NCI-H524 treated with DMSO at 0.1 percent for 48 hours (cell line): Measurements from ENCODE around the gene CEP95.
A peak's percentile ranks its signal among the peaks of the same experiment; 100 is the strongest.

Experiments used
- DNase-seq: peaks from one replicate; lab custom pipeline; 2025; lab: John Stamatoyannopoulos, UW

CEP95 gene

DNA sequence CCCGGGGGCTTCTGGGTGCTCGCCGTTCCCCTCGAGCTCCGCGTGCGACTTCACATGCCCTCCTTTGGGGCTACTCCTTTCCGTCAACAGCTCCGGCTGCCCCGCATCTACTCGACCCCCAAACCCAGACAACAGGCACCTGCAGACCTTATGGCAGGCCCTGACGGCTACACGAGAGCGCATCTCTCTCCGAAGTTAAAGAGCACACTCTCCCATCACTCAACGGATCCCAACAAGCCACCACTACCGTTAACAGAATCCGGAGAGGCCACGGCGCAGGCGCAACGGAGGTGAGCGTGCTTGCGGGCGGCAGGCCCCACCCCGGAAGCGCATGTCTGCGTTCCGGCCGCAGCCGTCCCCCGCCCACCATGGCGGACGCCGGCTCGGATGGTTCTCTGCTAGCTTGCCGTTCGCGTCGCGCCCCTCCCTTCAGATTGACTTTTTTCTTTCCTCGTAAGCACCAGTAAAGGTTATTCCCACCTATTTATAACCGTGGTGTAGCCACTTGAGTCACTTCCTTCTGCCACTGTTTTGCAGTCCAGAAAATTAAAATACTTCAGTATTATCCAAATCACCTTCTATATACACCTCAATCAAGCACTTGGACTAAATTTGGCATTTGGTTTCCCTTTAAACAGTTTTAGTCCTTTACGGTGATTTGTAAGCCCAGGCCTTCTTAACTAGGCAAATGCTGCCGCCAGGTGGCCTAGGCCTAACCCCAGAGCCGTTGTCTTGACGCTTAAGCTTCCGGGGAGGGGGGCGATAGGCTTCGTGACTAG, 9.8 kb upstream of the CEP95 start, which contains the start of gene POLG2:
TSS of gene POLG2 (minus strand) at position 269 of the 779 bp plus-strand sequence. CDS start at position 183, 86 bp downstream.
- peak; percentile 83 for DNase-seq

DNA sequence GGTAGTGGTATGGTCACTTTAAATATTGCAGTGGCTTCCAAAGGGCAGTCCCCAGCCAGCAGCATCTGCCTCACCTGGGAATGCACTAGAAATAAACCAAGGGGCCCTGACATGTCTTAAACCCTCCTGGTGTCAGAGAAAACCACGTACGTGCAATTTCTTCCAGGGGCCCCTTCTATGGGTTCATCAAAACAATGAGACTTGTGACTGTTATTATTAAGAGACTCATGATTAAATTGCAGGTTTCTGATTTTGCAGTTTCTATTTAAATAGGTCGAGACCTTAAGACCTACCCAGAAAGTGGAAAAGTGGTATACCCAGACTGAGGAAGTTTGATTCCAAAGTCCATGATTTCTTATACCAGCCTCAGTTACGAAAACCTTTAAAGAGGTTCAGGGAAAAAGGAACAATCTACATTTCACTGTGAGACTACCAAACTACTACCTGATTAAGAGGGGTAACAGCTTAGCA, 9.2 kb upstream of the CEP95 start:
- no peak for DNase-seq

DNA sequence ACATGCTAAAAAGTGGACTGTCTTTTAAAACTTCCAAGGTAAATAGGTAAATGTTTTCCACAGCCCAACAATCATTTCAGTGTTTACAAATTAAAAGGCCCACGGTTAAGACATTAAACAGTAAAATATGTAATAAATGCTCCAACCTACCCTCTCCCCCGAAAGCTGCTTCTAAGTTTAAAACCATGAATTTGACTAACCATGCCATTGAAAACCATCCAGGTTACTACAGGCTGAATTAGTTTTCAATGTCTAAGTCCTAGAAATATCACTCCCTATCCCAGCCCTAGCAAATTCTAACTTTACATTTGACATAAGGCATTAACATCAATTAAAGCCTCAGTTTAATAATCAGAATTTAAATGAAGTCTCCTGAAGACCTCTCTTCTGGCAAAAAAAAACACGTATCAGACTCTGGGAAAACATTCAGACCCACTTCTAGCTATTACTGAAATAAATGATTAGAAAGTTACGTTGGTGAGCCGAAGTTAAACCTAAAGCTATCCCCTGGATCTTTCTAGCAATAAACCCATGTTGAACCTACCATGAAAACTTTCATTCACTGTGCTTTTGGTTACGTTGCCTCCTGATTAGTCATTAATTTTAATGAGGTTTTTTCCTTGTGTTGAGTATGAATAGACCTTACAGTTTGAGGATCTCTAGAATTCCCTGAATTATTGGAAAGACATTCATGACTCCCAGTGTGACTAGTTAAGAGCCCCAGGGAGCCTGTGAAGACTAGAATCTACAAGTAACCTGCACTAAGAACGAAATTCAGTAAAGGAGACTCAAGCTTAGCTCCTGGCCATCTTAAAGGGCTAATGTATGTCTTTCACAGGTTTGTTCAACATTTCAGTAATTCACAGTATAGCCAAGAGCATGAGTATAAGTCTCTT, 8.2 kb upstream of the CEP95 start:
- no peak for DNase-seq

DNA sequence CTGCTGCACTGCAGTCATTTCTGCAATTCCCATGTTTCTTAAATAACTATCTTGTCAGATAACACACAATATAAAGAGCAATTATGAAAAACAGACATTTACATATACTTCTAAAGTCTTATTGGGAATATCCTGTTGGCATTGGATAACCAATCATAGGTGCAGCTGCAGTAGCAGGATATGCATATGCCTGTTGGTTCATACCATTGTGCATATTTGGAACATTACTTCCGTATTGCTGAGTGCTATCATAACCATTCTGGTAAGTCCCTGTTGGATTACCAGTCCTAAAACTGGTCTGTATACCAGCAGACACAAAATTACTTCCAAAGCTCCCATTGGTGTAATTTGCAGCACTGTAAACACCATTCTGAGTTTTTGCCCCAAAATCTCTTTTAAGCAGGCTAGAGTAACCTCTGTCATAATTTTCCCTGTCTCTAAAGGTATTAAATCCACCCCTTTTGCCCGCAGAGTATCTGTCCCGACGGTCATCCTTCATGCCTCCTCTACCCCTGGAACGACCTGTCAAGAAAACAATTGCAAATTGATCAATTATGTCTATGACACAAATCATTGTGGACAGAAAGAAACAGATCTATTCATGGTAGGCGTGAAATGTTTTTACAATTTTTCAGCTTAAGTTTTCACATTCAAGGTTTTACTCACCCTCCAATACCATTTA, 6.8 kb upstream of the CEP95 start:
- DNase-seq = no peak

DNA sequence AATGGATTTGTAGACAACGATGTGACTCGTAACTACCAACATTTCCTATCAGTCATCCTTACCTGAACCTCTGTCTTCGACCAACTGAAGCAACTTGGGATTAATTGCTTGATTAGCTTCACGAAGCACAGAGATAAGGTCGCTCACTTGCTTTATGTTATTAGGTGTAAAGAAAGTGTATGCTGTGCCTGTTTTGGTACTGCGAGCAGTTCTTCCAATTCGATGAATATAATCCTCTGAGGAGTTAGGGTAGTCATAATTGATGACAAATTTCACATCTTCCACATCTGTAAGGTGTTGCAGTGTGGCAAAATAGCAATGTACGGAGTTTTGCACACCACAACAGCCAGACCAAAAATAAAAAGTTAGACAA, 6.3 kb upstream of the CEP95 start:
- no peak for DNase-seq

DNA sequence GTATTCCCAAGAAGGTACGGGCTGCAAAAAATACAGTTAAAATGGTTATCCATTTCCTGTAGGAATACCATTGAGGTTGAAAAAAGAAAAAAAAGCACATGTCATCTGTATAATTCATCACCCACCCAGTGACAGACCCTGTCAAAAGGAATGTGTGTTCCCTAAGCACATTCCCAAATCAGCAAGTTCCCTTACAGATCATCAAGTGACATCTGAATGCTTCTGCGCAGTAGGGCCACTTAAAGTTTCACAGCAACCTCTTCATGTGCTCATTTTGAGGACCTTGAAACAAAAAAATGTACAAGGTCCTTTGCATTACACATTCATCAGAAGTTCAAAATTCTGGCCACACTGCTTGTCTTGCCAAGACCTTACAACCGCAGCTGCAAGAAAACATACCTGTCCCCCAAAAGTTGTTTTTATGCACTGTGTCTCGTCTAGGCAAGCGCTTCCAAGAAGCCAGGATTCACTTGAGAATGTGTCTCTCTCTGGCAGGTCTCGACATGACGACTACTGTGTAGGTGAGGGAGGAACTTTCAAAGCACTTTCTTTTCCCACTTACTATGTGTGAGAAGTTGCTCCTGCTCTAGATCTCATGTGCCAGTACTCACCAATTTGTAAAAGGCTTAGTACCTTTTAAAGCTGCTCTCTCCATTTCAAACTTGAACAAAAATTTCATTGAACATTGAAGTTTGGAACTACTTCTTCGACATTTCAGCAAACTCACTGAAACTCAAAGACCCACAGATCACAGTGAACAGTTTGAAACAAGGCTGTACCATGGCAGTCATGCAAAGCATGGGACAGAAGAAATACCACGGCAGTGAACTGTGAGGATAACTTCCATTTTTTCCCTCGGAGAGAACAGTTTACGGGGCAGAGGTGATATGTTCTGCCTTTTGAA, 5.7 kb upstream of the CEP95 start:
- no peak for DNase-seq

DNA sequence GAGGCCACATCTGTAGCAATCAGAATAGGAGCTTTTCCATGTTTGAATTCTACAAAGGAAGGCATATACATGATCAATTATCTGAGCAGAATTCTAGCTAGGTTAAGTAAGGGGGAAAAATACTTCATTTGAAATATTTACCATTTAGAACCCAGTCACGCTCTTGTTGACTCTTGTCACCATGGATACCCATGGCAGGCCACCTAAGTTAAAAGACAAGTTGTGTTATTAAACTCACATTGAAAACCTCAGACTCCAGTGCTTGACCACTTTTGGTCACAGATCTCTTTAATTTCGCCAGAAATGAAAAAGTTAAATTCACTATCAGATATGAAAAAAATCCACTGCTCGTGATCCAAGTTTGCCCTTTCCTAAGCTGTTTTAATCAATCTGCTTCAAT, 4.8 kb upstream of the CEP95 start:
- no peak for DNase-seq

DNA sequence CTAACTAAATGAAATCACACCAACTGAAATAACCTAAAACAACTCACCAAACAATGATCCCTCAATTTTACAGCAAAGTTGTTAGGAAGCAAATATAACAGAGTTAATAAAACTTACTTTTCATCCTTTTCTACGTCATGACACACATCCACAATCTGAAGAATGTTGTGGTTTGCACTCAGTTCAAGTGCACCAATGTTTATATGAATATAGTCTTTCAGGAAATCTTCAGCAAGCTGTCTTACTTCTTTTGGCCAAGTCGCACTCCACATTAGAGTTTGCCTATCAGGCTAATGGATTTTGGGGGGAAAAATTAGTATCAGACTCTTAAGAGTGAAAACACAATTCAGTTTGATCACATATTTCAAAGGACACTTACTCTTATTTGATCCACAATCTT, 4.0 kb upstream of the CEP95 start:
- no peak for DNase-seq

DNA sequence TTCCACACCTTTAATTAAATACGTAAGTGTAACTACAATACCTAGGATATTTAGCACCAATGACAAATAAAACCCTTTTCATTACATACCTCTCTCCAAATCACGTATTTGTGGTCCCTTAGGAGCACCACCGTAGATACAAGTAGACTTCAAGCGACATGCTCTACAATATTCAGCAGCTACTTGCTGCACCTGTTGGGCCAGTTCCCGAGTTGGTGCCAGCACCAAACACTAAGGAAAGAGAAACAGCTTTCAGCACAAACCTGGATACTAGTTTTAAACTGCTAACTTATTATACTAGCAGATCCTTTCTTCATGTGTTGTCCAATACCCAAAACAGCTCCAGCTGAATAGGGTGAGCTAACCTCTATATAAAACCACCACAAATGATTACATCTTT, 3.4 kb upstream of the CEP95 start:
- DNase-seq = no peak

DNA sequence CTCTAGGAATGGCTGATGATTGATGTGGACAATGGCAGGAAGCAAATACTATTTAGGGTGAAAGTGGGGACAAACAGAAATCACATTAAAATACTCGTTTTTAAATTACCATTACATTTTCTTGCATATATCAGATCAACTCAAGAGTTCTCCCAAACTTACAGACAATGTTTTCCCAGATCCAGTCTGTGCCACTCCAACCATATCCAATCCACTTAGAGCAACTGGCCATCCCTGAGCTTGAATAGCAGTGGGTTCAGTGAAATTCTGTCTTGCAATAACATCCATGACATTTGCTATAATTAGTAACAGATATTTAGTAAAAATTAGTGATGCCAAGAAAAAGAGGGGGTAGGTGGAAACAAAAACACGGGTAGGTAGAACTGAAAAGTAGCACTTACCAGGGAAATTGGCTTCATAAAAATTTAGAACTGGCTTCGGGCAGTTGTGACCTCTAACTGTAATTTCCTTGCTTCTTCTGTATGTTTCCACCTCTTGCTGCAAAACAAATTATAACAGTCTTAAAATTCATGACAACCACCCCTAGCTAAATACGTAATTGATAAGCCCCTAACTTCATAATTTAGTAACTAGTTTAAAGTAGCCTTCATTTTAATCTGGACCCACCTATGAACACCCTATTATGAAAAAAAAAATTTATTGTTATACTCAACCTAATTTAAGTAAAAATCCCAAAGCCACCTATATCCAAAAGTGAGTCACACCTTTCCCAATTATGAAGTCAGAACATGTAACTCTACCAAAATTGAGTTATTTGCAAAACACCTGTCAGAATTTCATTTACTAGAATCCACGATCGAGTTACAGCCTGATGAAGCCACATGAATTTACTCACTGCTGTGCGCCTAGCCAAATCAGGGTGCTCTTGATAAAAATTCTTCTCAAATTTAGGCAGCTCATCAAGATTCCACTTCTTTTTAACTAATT, 2.7 kb upstream of the CEP95 start:
- DNase-seq = no peak

DNA sequence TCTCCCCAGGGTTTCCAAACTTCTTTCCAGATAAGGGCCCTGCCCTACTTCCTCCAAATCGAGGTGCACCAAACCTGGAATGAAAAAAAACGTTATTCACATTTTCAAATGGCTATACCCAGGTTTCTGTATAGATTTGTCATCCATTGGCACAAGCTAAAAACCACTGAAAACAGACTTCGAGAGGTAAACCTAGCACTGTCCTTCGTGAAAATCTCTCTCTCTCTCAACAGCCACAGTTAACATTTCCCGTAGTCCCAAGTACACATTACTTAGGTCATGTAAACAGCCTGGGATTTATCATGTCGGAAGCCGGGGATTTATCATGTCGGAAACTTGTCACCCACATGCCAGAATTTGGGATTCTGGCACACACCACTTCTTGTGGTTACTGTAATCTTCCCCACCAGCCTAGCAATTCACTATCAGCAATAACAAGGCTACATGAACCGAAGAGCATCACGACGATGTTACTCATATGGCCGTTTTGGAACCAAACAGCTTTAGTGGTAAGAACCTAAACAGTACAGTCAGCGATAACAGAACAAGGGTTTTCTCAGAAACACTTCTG, 1.9 kb upstream of the CEP95 start:
- no peak for DNase-seq

DNA sequence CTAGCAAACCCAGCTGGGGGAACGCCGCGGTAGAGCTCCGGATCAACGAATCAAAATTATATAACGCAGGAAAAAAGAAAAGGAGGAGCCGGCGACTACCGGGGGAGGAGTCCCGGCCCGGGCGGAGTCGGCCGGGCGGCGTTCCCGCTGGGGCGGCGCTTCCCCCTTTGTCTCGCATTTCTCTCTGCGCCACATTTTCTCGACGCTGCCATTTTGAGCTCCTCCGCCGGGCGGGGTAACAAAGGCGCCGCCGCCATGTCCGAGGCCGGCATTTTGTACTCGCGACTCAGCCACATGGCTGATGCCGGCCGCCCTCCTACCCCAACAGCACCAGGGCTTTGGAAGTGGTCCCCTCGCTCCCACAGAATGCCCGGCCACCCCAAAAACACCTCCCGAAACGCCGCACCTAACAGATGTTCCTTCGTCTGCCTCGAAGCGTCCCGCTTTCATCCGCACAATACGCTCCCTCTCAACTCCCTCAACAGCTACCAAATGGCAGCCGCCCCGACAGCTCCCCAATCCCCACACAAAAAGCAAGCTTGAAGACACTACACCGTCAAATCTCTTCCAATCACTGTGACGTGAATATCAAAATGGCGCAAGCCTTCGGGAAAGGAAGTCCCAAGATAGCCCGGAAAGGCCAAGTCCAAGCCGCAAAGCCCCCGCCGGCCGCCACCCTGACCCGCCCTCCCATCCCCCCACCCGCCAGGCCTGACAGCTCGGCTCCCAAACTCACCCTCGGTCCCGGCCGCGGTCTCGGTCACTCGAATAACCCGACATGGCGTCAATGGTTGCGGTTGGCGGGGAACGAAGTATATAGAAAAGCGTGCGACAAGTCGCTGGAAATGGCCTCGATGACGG, 1.2 kb upstream of the CEP95 start:
- no peak for DNase-seq

DNA sequence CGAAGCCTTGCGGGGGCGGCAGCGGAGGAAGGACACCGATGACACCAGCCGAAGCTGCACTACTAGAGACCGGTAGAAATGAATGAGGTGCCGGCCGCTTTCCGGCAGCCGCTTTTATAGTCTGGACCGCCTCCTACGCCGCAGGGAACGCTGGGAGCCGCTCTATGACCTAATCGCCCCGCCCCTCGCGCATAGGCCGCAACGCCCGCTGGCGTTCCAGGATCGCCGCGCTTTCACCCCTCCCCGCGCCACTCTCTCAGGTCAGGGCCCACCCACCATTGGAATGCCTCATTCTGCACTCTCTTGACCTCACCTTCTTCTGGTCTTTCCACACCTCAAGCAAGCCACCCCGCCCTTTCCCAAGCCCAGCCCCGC, 589 bp upstream of the CEP95 start, which contains the start of gene DDX5:
TSS of gene DDX5 (minus strand) at position 89 of the 375 bp plus-strand sequence. CDS start 170 bp downstream, outside the sequence.
- peak; percentile 99 for DNase-seq

DNA sequence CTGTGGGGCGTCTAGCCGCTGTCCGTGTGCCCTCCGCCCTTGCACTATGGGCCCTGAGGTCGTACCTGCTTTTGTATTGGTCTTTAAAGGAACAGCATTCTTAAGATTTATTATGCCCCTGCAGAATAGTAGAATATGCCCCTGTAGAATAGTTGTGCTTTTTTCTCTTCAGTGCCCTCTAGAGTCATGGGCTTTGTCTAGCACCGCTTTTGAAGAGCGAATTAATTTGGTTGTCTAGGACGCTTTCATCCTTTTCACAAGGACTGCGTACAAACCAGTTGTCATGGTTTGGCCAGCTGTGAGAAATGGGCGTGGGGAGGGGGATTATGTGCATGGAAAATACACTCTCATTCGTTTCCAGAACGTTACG, 621 bp downstream of the CEP95 start:
- DNase-seq = peak; percentile 64

DNA sequence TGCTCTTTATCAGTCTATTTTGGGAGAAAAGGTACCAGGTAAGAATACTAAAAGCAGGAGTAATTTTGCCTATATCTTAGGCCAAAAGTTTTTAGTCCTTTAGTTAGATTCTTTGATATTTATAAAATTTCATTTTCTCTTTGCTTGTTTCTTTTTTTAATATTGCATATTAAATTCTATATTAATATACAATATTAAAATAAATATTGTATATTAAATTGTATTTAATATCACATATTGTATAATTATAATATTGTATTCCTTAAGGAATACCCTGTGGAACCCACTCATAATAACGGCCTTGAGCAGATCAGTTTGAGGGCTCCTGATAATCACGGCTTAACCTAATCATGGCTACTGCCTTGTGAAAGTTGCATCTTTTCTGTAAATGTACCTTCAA, 1.9 kb downstream of the CEP95 start:
- no peak for DNase-seq

DNA sequence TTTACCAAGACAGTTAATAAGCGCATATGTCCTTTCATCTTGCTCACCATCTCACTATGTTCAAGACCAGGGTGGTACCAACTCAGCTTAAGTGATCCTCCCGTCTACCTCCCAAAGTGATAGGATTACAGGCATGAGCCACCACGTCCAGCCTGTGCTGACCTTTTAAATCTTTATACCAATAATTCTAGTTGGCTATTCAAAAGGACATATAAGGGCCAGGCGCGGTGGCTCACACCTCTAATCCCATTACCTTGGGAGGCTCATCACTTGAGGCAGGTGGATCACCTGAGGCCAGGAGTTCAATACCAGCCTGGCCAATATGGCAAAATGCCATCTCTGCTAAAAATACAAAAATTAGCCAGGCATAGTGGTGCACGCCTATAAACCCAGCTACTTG, 2.4 kb downstream of the CEP95 start:
- no peak for DNase-seq

DNA sequence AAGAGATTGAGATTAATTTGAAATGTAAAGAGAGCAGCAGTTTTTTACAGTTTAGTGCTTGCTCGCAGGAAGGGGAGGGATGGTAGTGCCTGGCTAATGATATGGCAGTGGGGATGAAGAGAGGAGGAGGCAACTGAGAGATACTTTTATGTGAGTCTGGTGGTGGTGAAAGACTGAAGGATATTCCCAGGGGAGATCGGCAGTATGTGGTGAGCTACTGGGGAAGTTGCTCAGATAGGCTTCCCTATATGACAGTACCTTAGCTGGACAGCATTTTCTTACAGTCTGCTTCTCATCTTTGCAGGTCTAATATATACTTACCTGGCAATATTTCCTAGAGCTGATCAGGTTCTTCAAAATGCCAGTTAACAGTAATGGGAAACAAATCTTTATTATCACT, 8.6 kb downstream of the CEP95 start:
- no peak for DNase-seq

DNA sequence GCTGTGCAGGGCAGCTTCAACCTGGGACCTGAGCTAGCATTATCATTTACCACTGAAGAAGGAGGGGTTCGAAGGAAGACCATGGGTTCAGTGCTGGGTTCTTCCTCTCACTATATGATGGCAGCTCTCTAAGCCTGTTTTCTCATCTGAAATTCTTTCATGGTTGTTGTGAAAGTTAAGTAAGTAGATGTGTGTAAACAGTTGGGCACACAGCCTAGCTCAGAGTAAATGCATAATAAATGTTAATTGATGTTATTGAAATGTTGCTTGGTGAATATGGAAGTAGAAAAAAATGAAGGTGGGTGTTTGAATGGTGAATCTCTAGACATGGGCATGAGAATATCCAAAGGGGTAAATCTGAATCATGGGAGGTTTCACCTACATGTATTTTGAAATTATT, 9.1 kb downstream of the CEP95 start:
- DNase-seq = no peak

DNA sequence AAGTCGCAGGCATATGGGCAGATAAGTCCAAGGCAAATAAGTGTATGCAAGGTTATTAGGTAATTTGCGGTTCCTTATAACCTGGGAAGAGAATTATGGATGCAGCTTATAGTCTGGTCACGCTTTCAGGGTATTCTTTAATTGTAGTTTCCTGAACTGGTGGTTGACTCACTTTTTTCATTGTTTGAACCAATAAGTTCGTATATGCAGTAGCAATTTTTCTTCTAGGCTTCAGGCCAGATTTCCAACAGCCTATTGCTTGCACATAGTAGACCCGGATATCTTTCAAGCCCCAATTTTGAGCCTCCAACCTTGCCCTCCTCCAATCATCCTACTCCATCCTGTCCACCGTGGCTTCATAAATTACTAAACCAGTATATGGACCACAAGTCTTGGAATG, 12.8 kb downstream of the CEP95 start:
- DNase-seq = no peak
